AG09309 (cell line): ENCODE measurements around the gene CPSF7.
"Not testable (repeated sequence)": the region's sequence is repeated elsewhere in the genome, so short reads cannot be mapped to it uniquely, and the experiment has no call there.

ENCODE experiments used
- DNase-seq: peaks from one replicate; pipeline ENCODE4 v3.0.0-alpha.2; 2010; ENCODE audit warnings: low read depth
- H3K4me3 ChIP-seq: 2 replicates; pipeline ENCODE4 v1.5.1; 2011; ENCODE audit warnings: mild to moderate bottlenecking, low read depth, low read length, moderate library complexity; ENCODE audit not compliant: control insufficient read depth
- TF ChIP-seq, protein P1 (sequence below): IDR thresholded peaks from 2 replicates; pipeline ENCODE4 v1.5.1; 2011; ENCODE audit warnings: mild to moderate bottlenecking, low read depth, low read length, inconsistent platforms; ENCODE audit not compliant: insufficient read depth, control insufficient read depth; ENCODE audit errors: missing control alignments

CPSF7 gene

DNA sequence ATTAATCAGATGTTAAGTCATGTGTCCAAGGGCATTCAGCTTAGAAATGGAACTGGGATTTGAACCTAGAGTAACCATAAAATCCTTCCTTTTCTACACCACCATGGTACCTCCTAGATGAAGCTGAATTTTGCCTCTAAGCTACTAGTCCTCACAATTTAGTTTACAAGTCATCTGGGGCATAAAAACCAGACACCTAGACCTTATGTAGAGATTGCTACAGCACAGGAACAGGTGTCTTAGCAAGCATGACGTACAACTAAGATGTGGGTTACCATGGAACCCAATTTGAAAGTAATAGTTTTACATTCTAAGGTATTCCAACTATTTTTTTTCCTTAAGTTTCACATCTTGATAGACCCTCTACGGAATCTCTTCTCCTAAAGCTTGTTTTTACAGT is 28.2 kb downstream of the CPSF7 start:
- TF ChIP-seq, protein P1, sequence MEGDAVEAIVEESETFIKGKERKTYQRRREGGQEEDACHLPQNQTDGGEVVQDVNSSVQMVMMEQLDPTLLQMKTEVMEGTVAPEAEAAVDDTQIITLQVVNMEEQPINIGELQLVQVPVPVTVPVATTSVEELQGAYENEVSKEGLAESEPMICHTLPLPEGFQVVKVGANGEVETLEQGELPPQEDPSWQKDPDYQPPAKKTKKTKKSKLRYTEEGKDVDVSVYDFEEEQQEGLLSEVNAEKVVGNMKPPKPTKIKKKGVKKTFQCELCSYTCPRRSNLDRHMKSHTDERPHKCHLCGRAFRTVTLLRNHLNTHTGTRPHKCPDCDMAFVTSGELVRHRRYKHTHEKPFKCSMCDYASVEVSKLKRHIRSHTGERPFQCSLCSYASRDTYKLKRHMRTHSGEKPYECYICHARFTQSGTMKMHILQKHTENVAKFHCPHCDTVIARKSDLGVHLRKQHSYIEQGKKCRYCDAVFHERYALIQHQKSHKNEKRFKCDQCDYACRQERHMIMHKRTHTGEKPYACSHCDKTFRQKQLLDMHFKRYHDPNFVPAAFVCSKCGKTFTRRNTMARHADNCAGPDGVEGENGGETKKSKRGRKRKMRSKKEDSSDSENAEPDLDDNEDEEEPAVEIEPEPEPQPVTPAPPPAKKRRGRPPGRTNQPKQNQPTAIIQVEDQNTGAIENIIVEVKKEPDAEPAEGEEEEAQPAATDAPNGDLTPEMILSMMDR: no peak
- no peak overlapping the region for H3K4me3 ChIP-seq
- no peak for DNase-seq

DNA sequence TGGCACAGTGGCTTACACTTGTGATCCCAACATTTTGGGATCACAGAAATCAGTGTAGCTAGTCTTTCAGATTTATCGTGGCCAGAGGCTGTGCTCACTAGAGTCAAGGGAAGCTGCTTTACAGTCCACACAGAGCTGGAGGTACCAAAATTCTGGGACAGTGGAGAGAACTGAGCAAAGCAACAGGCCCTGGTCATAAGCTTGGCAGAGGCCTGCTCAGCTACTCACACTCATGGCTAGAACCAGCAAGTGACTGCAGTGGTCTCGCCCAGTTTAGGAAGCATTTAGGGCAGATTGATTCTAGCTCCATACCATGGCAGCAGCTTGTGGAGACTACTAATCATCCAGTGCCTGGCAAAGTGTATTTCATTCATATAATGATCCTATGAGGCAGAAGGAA is 28.6 kb downstream of the CPSF7 start:
- TF ChIP-seq, protein P1: no peak
- no peak for DNase-seq
- no peak overlapping the region for H3K4me3 ChIP-seq

DNA sequence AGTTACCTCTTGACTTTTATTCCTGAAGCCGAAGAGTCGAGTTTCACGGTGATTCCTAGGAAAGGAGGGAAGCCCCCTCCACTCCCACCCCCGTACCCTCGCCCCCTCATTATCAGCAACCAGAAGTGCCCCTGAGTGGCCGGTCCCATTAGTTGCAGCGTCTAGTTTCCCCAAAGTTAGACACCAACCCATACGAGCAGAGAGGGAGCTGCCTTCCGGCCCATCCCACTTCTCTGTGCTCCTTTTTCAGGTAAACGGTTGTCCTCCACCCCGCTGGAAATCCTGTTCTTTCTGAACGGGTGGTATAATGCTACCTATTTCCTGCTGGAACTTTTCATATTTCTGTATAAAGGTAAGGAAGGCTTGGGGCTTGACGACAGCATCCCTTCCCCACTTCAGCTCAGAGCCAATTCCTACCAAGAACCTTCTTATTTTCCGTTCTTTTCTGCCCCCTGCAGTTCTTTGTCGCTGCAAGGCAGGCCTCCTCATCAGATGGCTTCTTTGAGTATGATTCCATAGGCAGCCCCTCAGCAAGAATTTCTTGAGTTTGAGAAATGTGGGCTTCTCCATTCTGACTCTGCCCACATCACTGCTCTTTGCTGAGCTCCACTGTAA is 36.7 kb downstream of the CPSF7 start:
- TF ChIP-seq, protein P1: peak; percentile 47
- H3K4me3 ChIP-seq: peak overlapping the region; percentile 92
- no peak for DNase-seq

DNA sequence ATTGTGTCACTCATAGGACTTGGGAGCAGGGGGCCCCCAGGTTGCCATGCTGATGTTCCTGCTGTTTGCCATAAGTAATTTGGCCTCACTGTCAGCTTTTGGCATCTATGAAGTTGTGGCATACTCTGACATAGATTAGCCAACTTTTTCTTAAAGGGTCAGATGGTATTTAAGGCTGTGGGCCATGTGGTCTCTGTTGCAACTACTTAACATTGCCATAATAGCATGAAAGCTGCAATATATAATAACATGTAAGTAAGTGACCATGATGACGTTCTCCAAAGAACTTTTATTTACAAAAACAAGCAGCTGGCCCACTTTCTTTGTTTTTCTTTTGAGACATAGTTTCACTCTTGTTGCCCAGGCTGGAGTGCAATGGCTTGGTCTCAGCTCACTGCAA is 39.6 kb downstream of the CPSF7 start:
- no peak overlapping the region for H3K4me3 ChIP-seq
- TF ChIP-seq, protein P1: no peak
- DNase-seq: no peak

DNA sequence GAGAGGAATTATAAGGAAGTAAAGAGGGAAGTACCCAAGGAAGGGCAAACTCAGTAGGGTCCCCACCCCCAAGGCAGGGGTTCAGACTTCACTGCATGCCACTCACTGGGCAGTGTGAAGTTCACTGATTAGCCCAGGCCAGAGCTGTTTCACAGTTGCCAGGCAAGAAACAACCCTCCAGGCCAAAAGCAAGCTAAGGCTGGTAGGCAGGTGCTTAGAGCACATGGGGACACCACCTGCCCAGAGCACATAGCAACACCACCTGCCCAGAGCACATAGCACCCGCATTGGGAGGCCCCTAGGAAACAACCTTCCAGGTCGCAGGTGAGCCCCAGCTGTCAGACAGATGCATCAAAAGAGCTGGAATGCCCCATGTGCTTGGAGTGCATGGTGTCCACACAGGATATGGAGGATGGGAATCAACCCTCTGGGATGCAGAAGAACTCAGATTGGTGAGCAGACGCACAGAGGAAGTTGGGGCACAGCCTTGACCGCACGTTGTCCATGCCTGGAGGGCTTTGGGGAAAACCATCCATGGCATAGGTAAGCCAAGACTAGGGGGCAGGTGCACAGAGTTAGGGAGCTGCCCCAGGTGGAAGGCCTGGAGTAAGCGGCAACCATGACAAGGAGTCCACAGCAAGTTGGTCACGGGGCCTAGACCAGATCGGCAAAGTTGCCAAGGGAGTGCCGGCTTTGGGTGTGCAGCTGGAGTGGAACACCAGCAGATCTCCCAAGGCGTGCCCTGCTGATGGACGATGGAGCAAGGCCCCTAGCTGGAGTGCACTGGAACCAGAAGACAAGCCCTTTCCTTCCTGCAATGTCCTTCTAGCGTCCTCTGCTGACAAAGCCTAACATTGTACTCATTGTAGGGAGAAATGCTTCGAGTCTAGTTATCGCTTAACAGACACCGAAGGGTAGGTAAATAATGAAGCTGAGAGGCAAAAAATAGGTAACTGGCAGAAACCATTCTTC is 45.2 kb downstream of the CPSF7 start:
- no peak for DNase-seq
- H3K4me3 ChIP-seq: no peak overlapping the region
- TF ChIP-seq, protein P1: peak; percentile 56

DNA sequence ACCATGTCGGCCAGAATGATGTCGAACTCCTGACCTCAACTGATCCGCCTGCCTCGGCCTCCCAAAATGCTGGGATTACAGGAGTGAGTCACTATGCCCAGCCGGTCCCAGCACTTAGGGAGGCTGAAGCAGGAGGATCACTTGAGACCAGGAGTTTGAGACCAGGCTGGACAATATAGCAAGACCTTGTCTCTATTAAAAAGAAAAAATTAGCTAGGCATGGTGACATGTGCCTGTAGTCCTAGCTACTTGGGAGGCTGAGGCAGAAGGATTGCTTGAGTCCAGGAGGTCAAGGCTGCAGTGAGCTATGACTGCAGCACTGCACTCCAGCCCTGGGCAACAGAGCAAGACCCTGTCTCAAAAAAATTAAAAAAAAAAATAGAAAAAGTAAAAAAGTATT is 45.9 kb downstream of the CPSF7 start:
- DNase-seq, H3K4me3 ChIP-seq: not testable (repeated sequence)

DNA sequence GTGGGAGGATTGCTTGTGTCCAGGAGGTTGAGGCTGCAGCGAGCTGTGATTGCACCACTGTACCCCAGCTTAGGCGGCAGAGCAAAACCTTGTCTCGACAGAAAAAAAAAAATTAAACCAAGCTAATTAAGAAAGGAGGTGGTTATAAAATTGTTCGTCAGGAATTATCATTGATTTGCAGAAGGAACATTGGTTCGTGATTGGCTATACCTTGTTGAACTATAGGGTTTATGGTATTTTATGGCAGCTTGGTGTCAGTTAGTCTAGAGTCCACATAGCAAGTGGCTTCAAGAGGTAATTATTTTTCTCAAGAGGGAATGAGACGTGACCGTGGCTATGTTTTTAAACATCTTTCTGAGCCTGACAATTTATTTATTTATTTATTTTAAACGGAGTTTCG is 48.9 kb downstream of the CPSF7 start:
- no peak overlapping the region for H3K4me3 ChIP-seq
- no peak for DNase-seq
- TF ChIP-seq, protein P1: no peak
